Dendritic cell treated with granulocyte-macrophage colony-stimulating factor and Interleukin-4, amounts not matched to agents 40 ng/mL and 50 ng/mL, for 4 days (primary cell): ENCODE data around the gene SLC4A1.

Source experiments
- H3K27ac Mint-ChIP-seq: one replicate; pipeline ENCODE4 v1.8.0; 2022; ENCODE audit warnings: mild to moderate bottlenecking, mixed read lengths
- H3K27me3 Mint-ChIP-seq: one replicate; pipeline ENCODE4 v1.8.0; 2022; ENCODE audit warnings: mild to moderate bottlenecking, mixed read lengths
- H3K36me3 Mint-ChIP-seq: one replicate; pipeline ENCODE4 v1.8.0; 2022; ENCODE audit warnings: low read depth, mixed read lengths
- H3K4me1 Mint-ChIP-seq: one replicate; pipeline ENCODE4 v1.8.0; 2022; ENCODE audit warnings: low read depth, mixed read lengths
- H3K4me3 Mint-ChIP-seq: one replicate; pipeline ENCODE4 v1.8.0; 2022; ENCODE audit warnings: mild to moderate bottlenecking, moderate library complexity, mixed read lengths
- H3K9me3 Mint-ChIP-seq: one replicate; pipeline ENCODE4 v1.8.0; 2022; ENCODE audit warnings: mixed read lengths
- intact Hi-C: fragments of 100-400 bp; cut with micrococcal nuclease; formaldehyde crosslinking; loops from one replicate; pipeline ENCODE4 v1.15.0; 2022

The SLC4A1 gene

GRCh38 chr17:44267818-44268490 is at the start of gene SLC4A1:
Gene SLC4A1 (minus strand): TSS chr17:44268135. CDS start chr17:44262866, 5,269 bp downstream.
- no peak within 1 kb of the TSS for H3K27ac Mint-ChIP-seq
- H3K4me1 Mint-ChIP-seq, result peaks cover 13% of the 10 kb centered on the region
- H3K36me3 Mint-ChIP-seq, result no peaks in the 10 kb centered on the region
- no peaks in the 10 kb centered on the region for H3K9me3 Mint-ChIP-seq
- intact Hi-C loops, result no loop called here
- H3K27me3 Mint-ChIP-seq, result peaks cover 24% of the 10 kb centered on the region
- no peak within 1 kb of the TSS for H3K4me3 Mint-ChIP-seq

- H3K4me1 Mint-ChIP-seq, result peaks cover 11% of the 10 kb centered on the region
- H3K27ac Mint-ChIP-seq, result no peak overlapping the region
- H3K27me3 Mint-ChIP-seq, result peaks cover 64% of the 10 kb centered on the region
- H3K4me3 Mint-ChIP-seq, result no peak overlapping the region
- no peaks in the 10 kb centered on the region for H3K9me3 Mint-ChIP-seq
- intact Hi-C loops, result no loop called here
- peaks cover 37% of the 10 kb centered on the region for H3K36me3 Mint-ChIP-seq
Observed at GRCh38 chr17:44317545-44317944, 49.6 kb upstream of the SLC4A1 start.

- Mint-ChIP-seq H3K4me1 (peaks cover 11% of the 10 kb centered on the region), H3K4me3 (peak overlapping the region; percentile 21), H3K27me3 (peaks cover 73% of the 10 kb centered on the region), H3K27ac (no peak overlapping the region), H3K36me3 (peaks cover 22% of the 10 kb centered on the region), H3K9me3 (no peaks in the 10 kb centered on the region)
- intact Hi-C loops, result no loop called here
Observed at GRCh38 chr17:44315760-44316731, 48.1 kb upstream of the SLC4A1 start.

- peak overlapping the region; percentile 18 for H3K4me3 Mint-ChIP-seq
- no peak overlapping the region for H3K27ac Mint-ChIP-seq
- peaks cover 12% of the 10 kb centered on the region for H3K36me3 Mint-ChIP-seq
- H3K9me3 Mint-ChIP-seq, result no peaks in the 10 kb centered on the region
- intact Hi-C loops, result no loop called here
- peaks cover 81% of the 10 kb centered on the region for H3K27me3 Mint-ChIP-seq
- H3K4me1 Mint-ChIP-seq, result peaks cover 11% of the 10 kb centered on the region
Observed at GRCh38 chr17:44314869-44315661, 47.1 kb upstream of the SLC4A1 start.

GRCh38 chr17:44314524-44314868 is 46.6 kb upstream of the SLC4A1 start:
- Mint-ChIP-seq H3K27ac (no peak overlapping the region), H3K4me3 (no peak overlapping the region), H3K36me3 (peaks cover 6% of the 10 kb centered on the region), H3K4me1 (peaks cover 17% of the 10 kb centered on the region), H3K27me3 (peaks cover 87% of the 10 kb centered on the region), H3K9me3 (no peaks in the 10 kb centered on the region)
- intact Hi-C loops, result no loop called here

- Mint-ChIP-seq H3K9me3 (no peaks in the 10 kb centered on the region), H3K27me3 (peaks cover 89% of the 10 kb centered on the region), H3K4me1 (peaks cover 21% of the 10 kb centered on the region), H3K4me3 (no peak overlapping the region), H3K36me3 (peaks cover 2% of the 10 kb centered on the region), H3K27ac (no peak overlapping the region)
- intact Hi-C loops, result no loop called here
Observed at GRCh38 chr17:44314031-44314430, 46.1 kb upstream of the SLC4A1 start.

GRCh38 chr17:44312396-44313104 is 44.6 kb upstream of the SLC4A1 start:
- H3K4me1 Mint-ChIP-seq, result peaks cover 31% of the 10 kb centered on the region
- H3K27me3 Mint-ChIP-seq, result peaks cover 86% of the 10 kb centered on the region
- intact Hi-C loops, result no loop called here
- H3K4me3 Mint-ChIP-seq, result no peak overlapping the region
- no peak overlapping the region for H3K27ac Mint-ChIP-seq
- no peaks in the 10 kb centered on the region for H3K9me3 Mint-ChIP-seq
- no peaks in the 10 kb centered on the region for H3K36me3 Mint-ChIP-seq

GRCh38 chr17:44311562-44312181 is 43.7 kb upstream of the SLC4A1 start:
- intact Hi-C loops, result no loop called here
- Mint-ChIP-seq H3K27me3 (peaks cover 86% of the 10 kb centered on the region), H3K4me3 (no peak overlapping the region)

GRCh38 chr17:44310609-44311376 is 42.9 kb upstream of the SLC4A1 start:
- intact Hi-C loops, result no loop called here
- H3K9me3 Mint-ChIP-seq, result no peaks in the 10 kb centered on the region
- H3K27me3 Mint-ChIP-seq, result peaks cover 86% of the 10 kb centered on the region
- H3K4me3 Mint-ChIP-seq, result no peak overlapping the region
- H3K36me3 Mint-ChIP-seq, result no peaks in the 10 kb centered on the region
- H3K27ac Mint-ChIP-seq, result no peak overlapping the region
- H3K4me1 Mint-ChIP-seq, result peaks cover 24% of the 10 kb centered on the region

More at GRCh38 chr17:44311562-44312181, 43.7 kb upstream of the SLC4A1 start:
- Mint-ChIP-seq H3K27ac (no peak overlapping the region), H3K9me3 (no peaks in the 10 kb centered on the region), H3K36me3 (no peaks in the 10 kb centered on the region), H3K4me1 (peaks cover 31% of the 10 kb centered on the region)

GRCh38 chr17:44310188-44310587 is 42.3 kb upstream of the SLC4A1 start:
- peaks cover 86% of the 10 kb centered on the region for H3K27me3 Mint-ChIP-seq
- peaks cover 20% of the 10 kb centered on the region for H3K4me1 Mint-ChIP-seq
- intact Hi-C loops, result no loop called here
- H3K36me3 Mint-ChIP-seq, result no peaks in the 10 kb centered on the region
- H3K27ac Mint-ChIP-seq, result no peak overlapping the region
- no peaks in the 10 kb centered on the region for H3K9me3 Mint-ChIP-seq
- no peak overlapping the region for H3K4me3 Mint-ChIP-seq

- Mint-ChIP-seq H3K9me3 (no peaks in the 10 kb centered on the region), H3K4me1 (peaks cover 20% of the 10 kb centered on the region), H3K36me3 (no peaks in the 10 kb centered on the region), H3K4me3 (no peak overlapping the region), H3K27ac (no peak overlapping the region), H3K27me3 (peaks cover 84% of the 10 kb centered on the region)
- intact Hi-C loops, result no loop called here
Observed at GRCh38 chr17:44309472-44309871, 41.5 kb upstream of the SLC4A1 start.

GRCh38 chr17:44308865-44309264 is 40.9 kb upstream of the SLC4A1 start:
- Mint-ChIP-seq H3K4me3 (peak overlapping the region; percentile 44), H3K27me3 (peaks cover 82% of the 10 kb centered on the region), H3K36me3 (no peaks in the 10 kb centered on the region), H3K4me1 (peaks cover 20% of the 10 kb centered on the region), H3K9me3 (no peaks in the 10 kb centered on the region), H3K27ac (no peak overlapping the region)
- intact Hi-C loops, result no loop called here
